ENCODE results near the gene SMARCC1.

Gene SMARCC1

GRCh38 chr3:47610583-47610982 lies 171.1 kb downstream of the SMARCC1 start:
- Histone ChIP-seq H3K9me2 (replicated peaks; ENCODE audit: insufficient read depth, low read length) (no peaks in the 10 kb centered on the region), H3K27ac (ENCODE audit: low read depth, low read length) (no peak overlapping the region), H2AFZ (ENCODE audit: low read depth, low read length, severe bottlenecking) (no peak overlapping the region), H3K27me3 (ENCODE audit: low read length) (no peaks in the 10 kb centered on the region), H3K79me2 (ENCODE audit: insufficient read depth, low read length) (no peaks in the 10 kb centered on the region), H3K36me3 (ENCODE audit: low read length) (peaks cover 44% of the 10 kb centered on the region), H3F3A (ENCODE audit: insufficient read depth) (peaks cover 10% of the 10 kb centered on the region; the same call in 1 of the 2 replicates), H4K20me1 (ENCODE audit: low read depth, low read length) (no peaks in the 10 kb centered on the region; the same call in 1 of the 2 replicates), H3K9ac (ENCODE audit: low read length) (no peak overlapping the region), H3K4me2 (ENCODE audit: low read depth, low read length, poor library complexity, severe bottlenecking) (no peak overlapping the region), H3K9me3 (ENCODE audit: insufficient read depth, low read length) (no peaks in the 10 kb centered on the region), H3K4me3 (ENCODE audit: insufficient read depth, low read length, poor library complexity, severe bottlenecking) (no peak overlapping the region)
- no peak for TF ChIP-seq CTCF (IDR thresholded peaks at IDR 0.05; ENCODE audit: insufficient read depth, low read length, poor library complexity, severe bottlenecking)
- TF ChIP-seq EZH2phosphoT487 (conservative IDR thresholded peaks at IDR 0.05; ENCODE audit: low read length): no peak

- Histone ChIP-seq H3K27me3 (ENCODE audit: low read length) (no peaks in the 10 kb centered on the region), H3F3A (ENCODE audit: insufficient read depth) (peaks cover 7% of the 10 kb centered on the region; the same call in 1 of the 2 replicates), H3K9me2 (replicated peaks; ENCODE audit: insufficient read depth, low read length) (no peaks in the 10 kb centered on the region), H3K4me2 (ENCODE audit: low read depth, low read length, poor library complexity, severe bottlenecking) (no peak overlapping the region), H3K79me2 (ENCODE audit: insufficient read depth, low read length) (no peaks in the 10 kb centered on the region), H3K9ac (ENCODE audit: low read length) (no peak overlapping the region), H4K20me1 (ENCODE audit: low read depth, low read length) (no peaks in the 10 kb centered on the region; the same call in 1 of the 2 replicates), H3K9me3 (ENCODE audit: insufficient read depth, low read length) (no peaks in the 10 kb centered on the region), H3K27ac (ENCODE audit: low read depth, low read length) (no peak overlapping the region), H3K4me3 (ENCODE audit: insufficient read depth, low read length, poor library complexity, severe bottlenecking) (no peak overlapping the region), H3K36me3 (ENCODE audit: low read length) (peaks cover 45% of the 10 kb centered on the region), H2AFZ (ENCODE audit: low read depth, low read length, severe bottlenecking) (no peak overlapping the region)
- TF ChIP-seq CTCF (IDR thresholded peaks at IDR 0.05; ENCODE audit: insufficient read depth, low read length, poor library complexity, severe bottlenecking) (no peak), EZH2phosphoT487 (conservative IDR thresholded peaks at IDR 0.05; ENCODE audit: low read length) (no peak)
Observed at GRCh38 chr3:47607335-47607734, 174.4 kb downstream of the SMARCC1 start.

GRCh38 chr3:47606165-47606564 lies 175.5 kb downstream of the SMARCC1 start:
- no peak overlapping the region for H2AFZ ChIP-seq (ENCODE audit: low read depth, low read length, severe bottlenecking)
- no peak for TF ChIP-seq EZH2phosphoT487 (conservative IDR thresholded peaks at IDR 0.05; ENCODE audit: low read length)
- no peak for TF ChIP-seq CTCF (IDR thresholded peaks at IDR 0.05; ENCODE audit: insufficient read depth, low read length, poor library complexity, severe bottlenecking)
- H3K9me2 ChIP-seq (replicated peaks; ENCODE audit: insufficient read depth, low read length): no peaks in the 10 kb centered on the region
- H3K9me3 ChIP-seq (ENCODE audit: insufficient read depth, low read length): no peaks in the 10 kb centered on the region
- no peaks in the 10 kb centered on the region for H3K27me3 ChIP-seq (ENCODE audit: low read length)
- H3K79me2 ChIP-seq (ENCODE audit: insufficient read depth, low read length): no peaks in the 10 kb centered on the region
- no peak overlapping the region for H3K4me2 ChIP-seq (ENCODE audit: low read depth, low read length, poor library complexity, severe bottlenecking)
- no peak overlapping the region for H3K4me3 ChIP-seq (ENCODE audit: insufficient read depth, low read length, poor library complexity, severe bottlenecking)
- H3K27ac ChIP-seq (ENCODE audit: low read depth, low read length): no peak overlapping the region
- H3F3A ChIP-seq (ENCODE audit: insufficient read depth): peaks cover 6% of the 10 kb centered on the region; the same call in 1 of the 2 replicates
- no peaks in the 10 kb centered on the region; the same call in 1 of the 2 replicates for H4K20me1 ChIP-seq (ENCODE audit: low read depth, low read length)
- H3K36me3 ChIP-seq (ENCODE audit: low read length): peaks cover 40% of the 10 kb centered on the region
- H3K9ac ChIP-seq (ENCODE audit: low read length): no peak overlapping the region
